Colonic mucosa (tissue), 4 donors: Measurements from ENCODE around the gene ZNF180. TPM values are rescaled to one million over a fixed set of nuclear protein-coding genes. Genes with fewer than 3 reads are reported as not detected.
"Not testable (repeated sequence)": the region's sequence is repeated elsewhere in the genome, so short reads cannot be mapped to it uniquely, and the experiment has no call there.

Source experiments
- DNase-seq: peaks from one replicate; pipeline ENCODE4 v3.0.0-alpha.2; 2020
- H3K27ac ChIP-seq: fragments of 200-600 bp; one replicate; pipeline ENCODE4 v1.8.0; 2021
- H3K27me3 ChIP-seq: fragments of 200-600 bp; one replicate; pipeline ENCODE4 v1.8.0; 2021
- H3K36me3 ChIP-seq: fragments of 200-600 bp; one replicate; pipeline ENCODE4 v1.8.0; 2021
- H3K4me1 ChIP-seq: fragments of 200-600 bp; one replicate; pipeline ENCODE4 v1.8.0; 2021; ENCODE audit warnings: mild to moderate bottlenecking
- H3K4me3 ChIP-seq: fragments of 200-600 bp; one replicate; pipeline ENCODE4 v1.8.0; 2021
- H3K9ac ChIP-seq, 2 donors: one replicate each; pipeline ENCODE4 v1.7.0; 2013; ENCODE audit warnings: control low read depth in 2 of 2, low read depth in 2 of 2, low read length in 2 of 2
- H3K9me3 ChIP-seq: fragments of 200-600 bp; one replicate; pipeline ENCODE4 v1.8.0; 2021
- CTCF ChIP-seq: fragments of 200-600 bp; IDR thresholded peaks from one replicate; pipeline ENCODE4 v1.8.0; 2022; ENCODE audit warnings: antibody characterized with exemption, mild to moderate bottlenecking
- intact Hi-C: fragments of 100-400 bp; cut with DNase I; formaldehyde crosslinking; loops from one replicate; pipeline ENCODE4 v1.14.1; 2022
- total RNA-seq, 2 donors: library from RNA; stranded (reverse); fragmentation: NEBNext Ultra II Directional in 1 of 2; extraction: Animal tissue kit (Norgen Biotek cat#: 25700) in 1 of 2; gene quantifications; one replicate each; pipeline ENCODE4 v1.2.1, GENCODE V29; 2021
- donor health status: healthy.
- donor health status: DM: no; HTN: no; CAD: no.
- donor health status: DM: no; HTN: no; CAD: no.

Gene ZNF180
- total RNA-seq, 2 donors from 2014 or later = 6.4 to 7.3 TPM

- intact Hi-C loops = no loop called here
- no peak overlapping the region for H3K4me3 ChIP-seq
- peaks cover 4% of the 10 kb centered on the region for H3K9me3 ChIP-seq
- H3K27ac ChIP-seq = no peak overlapping the region
- H3K9ac ChIP-seq = no peak overlapping the region
- no peak for TF ChIP-seq CTCF
- peaks cover 4% of the 10 kb centered on the region for H3K4me1 ChIP-seq
- no peak for DNase-seq
- H3K27me3 ChIP-seq = no peaks in the 10 kb centered on the region
- no peaks in the 10 kb centered on the region for H3K36me3 ChIP-seq
Measured at GRCh38 chr19:44498988-44499387, 1.3 kb downstream of the ZNF180 start.

GRCh38 chr19:44496711-44497110 is 3.6 kb downstream of the ZNF180 start:
- Histone ChIP-seq H3K27ac (no peak overlapping the region), H3K4me1 (peaks cover 4% of the 10 kb centered on the region), H3K4me3 (no peak overlapping the region), H3K36me3 (peaks cover 10% of the 10 kb centered on the region), H3K9ac (no peak overlapping the region), H3K9me3 (peaks cover 4% of the 10 kb centered on the region), H3K27me3 (no peaks in the 10 kb centered on the region)
- TF ChIP-seq CTCF = no peak
- intact Hi-C loops = no loop called here
- no peak for DNase-seq

- Histone ChIP-seq H3K9ac (no peak overlapping the region), H3K9me3 (peaks cover 60% of the 10 kb centered on the region), H3K27me3 (no peaks in the 10 kb centered on the region), H3K4me1 (no peaks in the 10 kb centered on the region), H3K36me3 (peaks cover 26% of the 10 kb centered on the region), H3K4me3 (no peak overlapping the region), H3K27ac (no peak overlapping the region)
- no peak for DNase-seq
- no peak for TF ChIP-seq CTCF
- intact Hi-C loops = no loop called here
Measured at GRCh38 chr19:44476559-44477408, 23.5 kb downstream of the ZNF180 start.

- H3K36me3 ChIP-seq, H3K27me3 ChIP-seq, intact Hi-C loops, H3K9ac ChIP-seq, H3K4me3 ChIP-seq, H3K4me1 ChIP-seq, DNase-seq, H3K9me3 ChIP-seq, H3K27ac ChIP-seq: not testable (repeated sequence)
Measured at GRCh38 chr19:44468730-44469129, 31.6 kb downstream of the ZNF180 start.

GRCh38 chr19:44462600-44463286 is 37.6 kb downstream of the ZNF180 start:
- H3K27me3 ChIP-seq, H3K9ac ChIP-seq, H3K36me3 ChIP-seq, H3K27ac ChIP-seq, H3K4me3 ChIP-seq, intact Hi-C loops, DNase-seq, H3K4me1 ChIP-seq, H3K9me3 ChIP-seq: not testable (repeated sequence)

GRCh38 chr19:44456016-44456415 is 44.3 kb downstream of the ZNF180 start:
- H3K9me3 ChIP-seq, H3K4me1 ChIP-seq, H3K36me3 ChIP-seq, H3K27ac ChIP-seq, H3K27me3 ChIP-seq, H3K4me3 ChIP-seq, intact Hi-C loops, DNase-seq, H3K9ac ChIP-seq: not testable (repeated sequence)

- H3K27me3 ChIP-seq = no peaks in the 10 kb centered on the region
- no peaks in the 10 kb centered on the region for H3K36me3 ChIP-seq
- no peak for TF ChIP-seq CTCF
- H3K9me3 ChIP-seq = no peaks in the 10 kb centered on the region
- H3K9ac ChIP-seq = no peak overlapping the region
- H3K4me1 ChIP-seq = no peaks in the 10 kb centered on the region
- H3K27ac ChIP-seq = no peak overlapping the region
- intact Hi-C loops = no loop called here
- no peak for DNase-seq
- H3K4me3 ChIP-seq = no peak overlapping the region
Measured at GRCh38 chr19:44455100-44455499, 45.2 kb downstream of the ZNF180 start.
